GM20431 (cell line): ENCODE data around the gene TGFA.

Experiments
- in situ Hi-C: fragments of 300-500 bp; cut with MseI, MboI; formaldehyde crosslinking; loops from one replicate; pipeline ENCODE4 v1.15.0; 2020; ENCODE audit warnings: low sequenced_read_pairs; ENCODE audit not compliant: unreplicated experiment

Gene TGFA

DNA sequence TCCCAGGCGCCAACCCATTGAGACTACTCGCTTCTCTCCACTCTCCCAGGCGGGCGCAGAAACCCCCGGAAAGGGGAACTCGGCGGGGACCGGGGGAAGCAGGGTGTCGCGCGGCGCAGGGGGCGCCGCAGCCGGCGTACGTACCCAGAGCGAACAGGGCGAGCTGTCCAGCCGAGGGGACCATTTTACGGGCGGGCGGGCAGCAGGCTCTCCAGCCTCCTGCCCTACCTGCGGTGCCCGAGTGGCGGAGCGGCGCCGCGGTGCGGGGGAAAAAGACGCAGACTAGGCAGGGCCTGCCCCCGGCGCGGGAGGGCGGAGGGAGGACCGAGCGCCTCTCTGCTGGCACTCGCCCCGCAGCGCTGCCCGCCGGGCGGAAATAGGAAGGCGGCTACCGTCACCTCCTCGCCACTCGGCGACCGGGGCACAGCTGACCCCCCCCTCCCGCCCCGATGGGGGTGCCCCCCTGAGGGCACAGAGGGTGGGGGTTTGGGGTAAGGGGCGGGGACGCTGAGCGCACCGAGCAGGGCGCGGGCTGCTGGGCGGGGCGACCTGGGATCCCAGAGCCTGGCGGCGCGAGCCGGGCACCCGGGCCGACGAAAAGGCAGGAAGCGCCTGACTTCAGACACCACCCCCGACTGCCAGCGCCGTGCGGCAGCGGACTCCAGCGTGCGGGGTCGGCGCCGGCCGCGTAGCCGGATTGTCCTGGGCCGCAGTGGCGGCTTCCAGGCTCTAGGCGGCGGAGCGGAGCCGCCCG is at the start of gene TGFA:
Gene TGFA (minus strand): TSS at position 243 of the 754 bp plus-strand sequence. CDS start 59 bp downstream, at position 184.
- in situ Hi-C loops: no loop called here

- in situ Hi-C loops: no loop called here
Observed at GRCh38 chr2:70603066-70603465, 49.4 kb upstream of the TGFA start.

- in situ Hi-C loops: no loop called here
Observed at GRCh38 chr2:70598197-70598596, 44.6 kb upstream of the TGFA start.

DNA sequence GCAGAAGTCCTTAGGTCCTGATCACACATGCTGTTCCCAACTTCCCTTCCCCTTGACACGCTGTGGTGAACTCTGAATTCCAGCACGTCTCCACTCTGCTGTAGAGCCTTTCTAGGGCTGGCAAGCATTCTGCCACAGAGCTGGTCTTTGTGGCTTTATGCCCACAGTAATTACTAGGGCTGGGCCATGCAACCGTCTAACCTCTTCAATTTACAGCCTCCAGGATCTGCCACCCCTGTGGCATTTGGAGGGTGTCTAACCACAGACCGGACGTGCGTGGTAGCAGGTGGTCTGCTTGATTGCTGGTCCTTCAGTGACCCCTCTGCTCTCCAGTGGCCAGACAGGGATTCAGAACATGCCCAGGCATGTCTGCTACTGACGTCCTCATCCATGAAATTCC is 43.1 kb upstream of the TGFA start:
- in situ Hi-C loops: no loop called here

- in situ Hi-C loops: no loop called here
Observed at GRCh38 chr2:70596293-70596692, 42.7 kb upstream of the TGFA start.

GRCh38 chr2:70583091-70583490 is 29.5 kb upstream of the TGFA start:
- in situ Hi-C loops: no loop called here

- in situ Hi-C loops: no loop called here
Observed at GRCh38 chr2:70580352-70580751, 26.7 kb upstream of the TGFA start.

- in situ Hi-C loops: no loop called here
Observed at GRCh38 chr2:70574618-70575017, 21.0 kb upstream of the TGFA start.

- in situ Hi-C loops: no loop called here
Observed at GRCh38 chr2:70574109-70574508, 20.5 kb upstream of the TGFA start.

- in situ Hi-C loops: no loop called here
Observed at GRCh38 chr2:70570041-70570661, 16.5 kb upstream of the TGFA start.

GRCh38 chr2:70569559-70569958 is 15.9 kb upstream of the TGFA start:
- in situ Hi-C loops: no loop called here

- in situ Hi-C loops: no loop called here
Observed at GRCh38 chr2:70566906-70567305, 13.3 kb upstream of the TGFA start.

DNA sequence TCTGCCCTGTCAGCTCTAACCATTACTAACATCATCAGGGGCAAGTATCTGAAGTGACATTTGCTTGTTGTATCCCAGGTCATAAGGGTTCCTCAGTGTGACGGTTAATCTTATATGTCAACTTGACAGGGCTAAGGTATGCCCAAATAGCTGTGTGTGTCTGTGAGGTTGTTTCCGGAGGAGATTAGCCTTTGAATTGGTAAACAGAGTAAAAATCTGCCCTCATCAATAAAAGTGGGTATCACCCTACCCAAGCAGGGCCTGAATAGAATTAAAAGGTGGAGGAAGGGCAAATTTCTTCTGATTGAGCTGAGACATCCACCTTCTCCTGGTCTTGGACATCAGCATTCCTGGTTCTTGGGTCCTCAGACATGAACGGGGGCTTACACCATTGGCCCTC is 12.8 kb upstream of the TGFA start:
- in situ Hi-C loops: no loop called here

DNA sequence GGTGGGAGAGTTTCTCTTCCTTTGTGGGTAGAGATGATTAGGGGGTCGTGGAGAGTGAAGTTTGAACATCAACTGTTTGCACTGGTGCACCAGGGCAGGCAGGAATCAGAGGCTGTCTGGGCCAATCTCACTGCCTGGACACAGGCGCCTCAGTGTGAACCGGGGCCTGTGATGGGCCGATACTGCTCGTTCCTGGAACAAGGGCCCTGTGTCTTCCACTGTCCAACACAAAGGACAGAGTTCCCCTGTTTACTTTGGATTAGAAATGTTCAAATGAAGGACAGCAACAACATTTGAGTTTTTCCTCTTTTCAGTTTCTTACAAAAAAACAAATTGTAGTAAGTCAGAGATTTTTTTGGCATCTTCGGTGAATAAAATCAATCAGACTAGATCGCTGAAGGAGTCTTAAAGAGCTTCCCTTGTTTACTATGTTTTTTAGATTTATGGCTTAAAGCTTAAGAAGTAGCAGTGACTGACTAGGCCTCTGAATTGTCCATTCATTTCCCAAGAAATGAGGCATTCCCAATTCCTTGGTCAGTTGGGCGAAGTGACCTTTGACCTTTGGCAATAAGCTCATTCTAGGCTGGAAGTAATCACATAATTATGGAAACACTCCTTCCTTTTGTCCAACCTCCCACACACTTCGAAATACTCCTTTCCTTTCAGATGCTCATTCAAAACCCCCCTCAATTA is 11.6 kb upstream of the TGFA start:
- in situ Hi-C loops: no loop called here

GRCh38 chr2:70561893-70562292 is 8.3 kb upstream of the TGFA start:
- in situ Hi-C loops: no loop called here

- in situ Hi-C loops: no loop called here
Observed at GRCh38 chr2:70560442-70560841, 6.8 kb upstream of the TGFA start.

- in situ Hi-C loops: no loop called here
Observed at GRCh38 chr2:70560040-70560439, 6.4 kb upstream of the TGFA start.

- in situ Hi-C loops: no loop called here
Observed at GRCh38 chr2:70558195-70558808, 4.7 kb upstream of the TGFA start.

DNA sequence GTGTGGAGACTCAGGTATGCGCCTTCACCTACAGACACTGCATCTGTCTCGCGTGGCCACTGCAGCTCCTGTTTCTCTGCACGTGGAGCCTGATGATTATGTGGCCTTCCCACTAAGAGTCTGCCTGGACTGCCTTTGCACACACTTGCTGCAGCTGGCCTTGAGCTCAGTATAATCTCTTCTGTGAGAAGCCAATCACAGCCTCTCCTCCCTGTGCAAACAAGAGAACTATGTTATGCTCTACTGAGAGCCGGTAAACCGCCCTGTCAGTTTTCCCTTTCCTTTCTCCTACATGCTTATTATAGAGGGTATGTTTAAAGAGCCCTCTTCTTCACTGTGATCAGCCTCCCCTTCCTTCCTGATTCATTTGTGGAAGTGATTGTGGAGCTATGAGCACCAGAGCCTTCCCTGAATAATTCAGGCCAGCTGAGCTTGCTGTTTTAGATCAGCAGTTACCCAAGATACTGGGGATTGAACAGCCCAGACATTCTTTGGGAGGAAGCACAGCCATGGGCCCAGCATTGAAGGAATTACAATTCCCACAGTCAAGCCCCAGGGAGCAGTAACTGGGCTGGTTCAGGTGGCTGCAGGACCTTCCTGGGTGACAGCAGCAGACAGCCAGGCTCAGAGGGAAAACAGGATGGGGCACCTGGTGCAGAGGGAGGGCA is 3.7 kb upstream of the TGFA start:
- in situ Hi-C loops: no loop called here

GRCh38 chr2:70556608-70557007 is 3.0 kb upstream of the TGFA start:
- in situ Hi-C loops: no loop called here
